GM21723 (cell line): ENCODE results near the gene CCNJ.

Experiments
- ATAC-seq: cut with Tn5 transposase; IDR thresholded peaks from one replicate; pipeline ENCODE4 v1.9.1; 2021; ENCODE audit warnings: mild to moderate bottlenecking, moderate library complexity; ENCODE audit not compliant: unreplicated experiment

The CCNJ gene

DNA sequence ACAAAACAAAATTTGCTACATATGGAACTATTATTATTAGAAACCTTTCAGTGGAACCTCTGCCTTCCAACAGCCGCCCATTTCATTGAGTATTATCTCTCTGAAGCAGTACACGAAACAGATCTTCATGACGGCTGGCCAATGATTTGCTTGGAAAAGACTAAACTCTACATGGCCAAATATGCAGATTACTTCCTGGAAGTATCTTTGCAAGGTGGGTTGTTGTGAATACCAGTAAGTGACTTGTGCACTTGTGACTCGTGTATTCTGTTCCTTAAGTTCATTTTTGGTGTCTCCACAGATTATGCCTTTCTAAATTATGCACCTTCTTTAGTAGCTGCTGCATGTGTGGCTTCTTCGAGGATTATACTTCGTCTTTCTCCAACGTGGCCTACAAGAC lies 13.4 kb downstream of the CCNJ start:
- no peak for ATAC-seq

DNA sequence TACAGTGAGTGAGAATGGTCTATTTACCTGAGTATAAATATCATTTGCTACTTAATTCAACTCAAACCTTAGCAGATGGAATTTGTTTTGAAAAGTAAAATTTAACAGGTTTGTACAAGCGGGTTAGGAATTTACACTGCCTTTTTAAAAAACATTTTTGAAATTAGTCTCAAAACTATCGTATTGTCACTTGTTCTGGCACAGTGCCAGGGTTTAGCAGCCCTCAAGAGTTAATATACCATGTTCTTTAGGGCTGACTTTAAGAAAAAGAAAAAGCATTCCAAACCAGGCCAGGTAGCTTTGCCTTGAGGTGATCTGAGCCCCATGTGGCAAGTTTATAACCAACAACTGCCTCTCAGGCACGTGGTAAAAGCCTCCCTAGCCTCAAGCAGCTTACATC lies 17.8 kb downstream of the CCNJ start:
- ATAC-seq, result no peak

DNA sequence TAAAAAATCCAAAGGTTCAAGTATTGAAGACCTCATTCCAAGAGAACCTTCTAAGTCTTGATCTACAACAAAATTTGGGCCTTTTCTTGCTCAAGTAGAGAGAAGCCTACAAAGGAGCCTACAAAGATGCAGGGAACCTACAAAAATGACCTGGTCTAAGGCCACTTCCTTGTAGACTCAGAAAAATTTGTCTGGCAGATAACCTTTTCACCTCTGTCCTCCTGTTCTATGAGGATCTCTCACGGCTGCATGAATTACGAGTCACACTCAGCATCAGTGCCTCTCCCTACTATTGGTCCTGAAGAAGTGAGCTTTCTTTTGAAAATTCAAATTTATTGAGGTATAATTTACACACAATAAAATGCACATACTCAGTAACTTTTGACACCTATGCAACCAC lies 29.3 kb downstream of the CCNJ start:
- ATAC-seq, result no peak

DNA sequence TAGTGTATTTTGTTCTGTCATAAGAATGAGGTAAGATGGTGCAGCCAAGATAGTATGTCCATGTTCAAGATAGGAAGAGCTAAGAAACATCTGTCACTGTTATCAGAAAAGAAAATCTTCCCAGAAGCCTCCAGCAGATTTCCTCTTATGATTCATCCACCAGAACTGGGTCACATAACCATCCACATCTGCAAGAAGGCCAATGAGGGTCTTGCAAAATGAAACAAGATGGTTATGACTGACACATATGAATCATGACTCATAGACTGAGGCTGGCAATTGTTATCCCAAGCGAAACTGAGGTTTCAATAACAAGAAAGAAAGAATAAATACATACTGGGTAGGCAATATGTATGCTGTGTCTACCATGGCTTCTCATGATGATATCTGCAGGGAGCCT lies 30.3 kb downstream of the CCNJ start:
- no peak for ATAC-seq

DNA sequence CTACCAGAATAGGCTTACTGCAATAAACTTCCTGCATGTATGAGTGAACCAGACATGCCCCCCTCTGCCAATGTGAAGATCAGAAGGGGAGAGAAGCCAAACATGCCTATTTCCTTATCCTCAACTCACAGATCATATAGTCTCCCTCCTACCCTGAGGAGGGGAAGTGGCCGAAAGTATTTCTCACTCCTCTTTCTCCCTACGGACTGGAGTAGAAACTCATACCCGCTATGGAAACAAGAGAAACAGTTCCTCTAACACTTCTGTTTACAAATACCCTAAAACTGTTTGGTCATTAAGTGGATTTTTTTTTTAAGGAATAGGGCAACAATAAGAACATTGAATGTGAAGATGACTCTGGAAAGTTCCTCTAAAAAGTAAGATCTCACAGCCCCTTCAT lies 31.4 kb downstream of the CCNJ start:
- ATAC-seq, result no peak

DNA sequence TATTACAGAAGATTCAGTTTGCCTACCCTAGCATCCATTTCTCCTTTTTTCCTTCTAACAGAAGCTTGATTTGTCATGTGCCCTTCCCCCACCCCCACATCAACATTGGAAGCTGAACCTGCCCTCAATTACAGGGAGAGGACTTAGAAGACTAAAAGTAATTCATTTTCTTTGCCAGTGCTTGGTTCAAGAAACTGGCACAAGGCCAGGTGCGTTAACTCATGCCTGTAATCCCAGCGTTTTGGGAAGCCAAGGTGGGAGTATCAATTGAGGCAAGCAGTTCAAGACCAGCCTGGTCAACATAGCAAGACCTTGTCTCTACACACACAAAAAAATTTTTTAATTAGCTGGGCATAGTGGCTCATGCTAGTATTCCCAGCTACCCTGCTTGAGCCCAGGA lies 32.6 kb downstream of the CCNJ start:
- no peak for ATAC-seq

DNA sequence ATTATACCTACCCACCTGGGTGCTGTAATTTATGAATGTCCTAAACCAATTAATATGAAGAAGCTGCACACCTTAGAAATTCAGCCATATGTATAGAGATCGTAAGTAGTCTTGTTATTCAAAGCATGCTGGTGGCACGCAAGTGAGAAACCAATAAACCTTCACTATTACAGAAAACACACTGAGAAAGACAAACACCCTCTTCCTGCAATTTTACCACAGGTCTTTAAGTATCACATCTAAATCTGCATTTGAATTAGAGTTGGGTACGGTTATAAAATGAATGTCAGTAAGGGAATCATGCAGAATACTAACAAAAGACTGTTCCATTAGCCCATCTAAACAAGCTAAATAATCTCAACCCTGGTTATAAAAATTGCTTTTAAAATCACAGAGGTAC lies 33.8 kb downstream of the CCNJ start:
- no peak for ATAC-seq

DNA sequence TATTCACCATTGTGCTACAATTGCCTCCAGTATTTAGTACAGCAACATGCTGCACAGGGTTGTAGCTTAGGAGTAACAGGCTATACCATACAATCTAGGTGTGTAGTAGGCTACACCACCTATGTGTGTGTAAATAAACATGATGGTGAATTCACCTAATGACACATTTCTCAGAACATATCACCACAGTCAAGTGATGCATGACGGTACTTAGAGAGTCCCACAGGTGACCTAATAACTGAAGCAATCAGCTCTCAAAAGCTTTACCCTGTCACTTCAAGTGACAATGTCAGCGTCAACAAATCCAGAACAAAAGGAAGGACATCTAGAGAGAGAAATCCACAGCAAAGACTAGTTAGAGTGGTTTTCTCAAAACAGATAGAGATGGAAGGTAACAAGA lies 38.8 kb downstream of the CCNJ start:
- ATAC-seq, result no peak

DNA sequence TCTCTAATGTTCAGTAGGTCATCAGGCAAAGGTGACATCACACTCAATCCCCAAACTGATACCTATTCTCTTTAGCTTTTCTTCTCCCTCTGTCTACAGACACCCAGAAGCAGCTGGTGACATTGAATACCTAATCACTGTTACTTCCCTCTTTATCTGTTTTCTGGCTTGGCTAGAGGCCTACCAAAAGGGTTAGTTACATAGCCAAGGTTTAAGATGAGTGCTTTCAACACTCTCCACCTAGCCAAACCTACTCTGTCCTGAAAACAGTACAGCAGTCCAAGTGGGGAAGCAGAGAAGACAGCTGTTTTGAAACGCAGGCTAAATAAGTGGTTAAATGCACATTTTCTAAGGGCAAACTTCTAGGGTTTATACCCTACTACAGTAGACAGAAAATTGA lies 39.4 kb downstream of the CCNJ start:
- ATAC-seq, result no peak

DNA sequence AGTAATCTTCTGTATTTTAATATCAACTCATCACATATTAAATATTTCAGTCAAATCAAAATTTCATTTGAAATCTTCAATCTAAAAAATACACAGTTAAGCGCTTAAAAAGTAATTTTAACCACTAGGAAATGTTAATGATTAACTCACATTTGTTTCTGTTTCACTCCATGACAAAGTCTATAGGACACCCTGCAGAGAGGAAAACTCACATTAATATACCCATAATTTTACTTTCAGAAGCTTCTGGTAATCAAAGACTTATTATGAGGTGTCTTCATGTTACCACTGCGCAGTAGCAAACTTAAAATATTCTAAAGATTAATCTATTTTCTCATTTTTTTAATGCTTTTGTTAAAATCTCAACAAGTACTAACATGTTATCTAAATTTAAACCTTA lies 45.7 kb downstream of the CCNJ start:
- ATAC-seq, result no peak

DNA sequence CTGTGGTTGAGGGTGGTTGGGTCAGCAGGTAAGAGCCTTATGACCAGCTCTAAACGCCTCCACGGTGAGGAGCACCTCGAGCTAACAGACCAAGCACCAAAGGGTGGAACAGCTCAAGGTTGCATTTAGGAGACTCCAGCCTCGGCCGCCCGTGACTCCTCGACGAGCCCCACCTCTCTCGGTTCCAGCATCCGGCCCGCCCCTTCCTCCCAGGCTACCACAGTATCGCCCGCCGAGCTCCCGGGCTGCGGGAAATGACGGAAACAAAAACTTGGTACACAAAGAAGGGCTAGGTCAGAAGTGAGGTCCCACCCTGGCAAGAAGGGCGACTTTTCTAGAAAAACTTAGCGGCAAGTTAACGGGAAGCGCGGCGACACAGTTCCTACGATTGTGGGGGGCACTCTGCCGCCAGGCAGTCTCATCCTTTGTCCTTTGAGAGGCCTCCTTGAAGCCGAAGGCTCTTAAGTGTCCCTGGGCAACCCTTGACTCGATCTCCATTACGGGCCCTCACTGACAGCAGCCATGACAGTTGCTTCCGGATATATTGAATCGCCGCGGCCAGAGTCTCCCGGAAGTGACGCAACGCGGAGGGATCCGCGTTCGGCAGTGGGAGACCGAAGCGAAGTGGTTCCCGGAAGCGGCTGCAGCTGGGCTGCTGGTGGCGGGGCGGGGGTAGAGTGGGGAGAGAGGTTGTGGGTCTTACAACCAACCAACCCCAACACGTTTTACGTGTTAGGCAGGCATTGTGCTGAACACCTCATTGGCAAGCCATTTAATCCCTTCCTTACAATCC lies 46.5 kb downstream of the CCNJ start:
- peak; percentile 89 for ATAC-seq

DNA sequence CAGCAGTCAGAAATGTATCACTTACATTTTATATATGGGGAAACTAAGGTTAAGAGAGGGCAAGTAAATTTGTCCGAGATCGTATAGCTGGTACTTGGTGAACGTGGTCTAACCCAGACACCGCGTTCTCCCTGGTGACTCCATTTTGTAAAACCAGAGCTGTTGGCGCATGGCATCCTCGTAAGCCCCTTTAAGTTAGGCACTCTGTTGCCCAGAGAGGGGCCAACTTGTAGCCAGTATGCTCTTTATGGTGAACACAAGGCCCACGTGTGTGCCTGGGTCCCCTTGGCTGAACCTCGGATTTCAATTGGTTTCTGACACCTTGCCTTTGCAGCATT lies 47.0 kb downstream of the CCNJ start:
- no peak for ATAC-seq

DNA sequence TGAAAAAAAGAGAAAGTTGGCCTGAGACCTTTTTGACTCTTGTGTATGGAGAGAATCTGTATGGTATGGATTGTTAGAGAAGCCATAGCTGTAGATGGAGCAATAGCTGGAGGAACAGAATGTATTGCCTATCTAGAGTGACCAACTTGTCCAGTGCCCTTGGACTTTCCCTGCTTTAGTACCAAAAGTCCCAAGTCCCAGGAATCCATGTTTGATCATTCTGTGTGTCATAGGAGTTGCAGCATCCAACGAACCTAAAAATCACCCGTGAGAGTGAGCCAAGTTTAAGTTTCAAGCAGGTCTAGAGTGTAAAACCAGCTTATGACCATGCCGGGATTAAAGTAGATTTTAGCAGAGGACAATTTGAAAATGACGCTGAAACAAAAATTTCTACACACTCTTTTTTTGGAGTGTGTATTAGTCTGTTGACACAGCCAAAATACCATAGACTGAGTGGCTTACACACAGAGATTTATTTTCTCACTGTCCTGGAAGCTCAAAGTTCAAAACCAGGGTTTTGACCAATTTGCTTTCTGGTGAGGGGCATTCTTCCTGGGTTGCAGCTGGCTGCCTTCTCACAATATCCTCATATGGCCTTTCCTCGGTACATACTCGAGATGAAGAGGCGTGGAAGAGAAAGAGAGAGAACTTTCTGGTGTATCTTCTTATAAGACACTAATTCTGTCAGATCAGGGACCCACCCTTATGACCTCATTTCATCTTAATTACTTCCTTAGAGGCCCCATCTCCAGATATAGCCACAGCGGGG lies 49.8 kb downstream of the CCNJ start:
- ATAC-seq, result no peak

DNA sequence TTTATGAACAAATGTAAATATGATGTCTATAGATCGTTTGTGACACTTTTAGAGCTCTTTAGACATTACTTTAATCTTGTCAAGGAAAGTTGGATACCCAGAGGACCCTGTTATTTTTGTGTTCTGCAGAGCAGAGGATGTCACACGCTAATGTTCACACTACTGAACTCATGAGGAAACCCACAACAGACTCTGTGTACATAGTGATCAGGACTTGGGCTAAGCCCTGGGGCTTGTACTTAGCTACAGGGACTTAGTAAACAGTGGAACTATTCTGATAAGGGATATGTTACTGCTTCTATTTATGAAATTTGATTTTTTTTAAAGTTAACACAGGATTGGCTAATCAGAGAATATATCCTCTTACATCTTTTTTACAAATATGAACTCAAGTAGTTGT lies 50.6 kb downstream of the CCNJ start:
- no peak for ATAC-seq

DNA sequence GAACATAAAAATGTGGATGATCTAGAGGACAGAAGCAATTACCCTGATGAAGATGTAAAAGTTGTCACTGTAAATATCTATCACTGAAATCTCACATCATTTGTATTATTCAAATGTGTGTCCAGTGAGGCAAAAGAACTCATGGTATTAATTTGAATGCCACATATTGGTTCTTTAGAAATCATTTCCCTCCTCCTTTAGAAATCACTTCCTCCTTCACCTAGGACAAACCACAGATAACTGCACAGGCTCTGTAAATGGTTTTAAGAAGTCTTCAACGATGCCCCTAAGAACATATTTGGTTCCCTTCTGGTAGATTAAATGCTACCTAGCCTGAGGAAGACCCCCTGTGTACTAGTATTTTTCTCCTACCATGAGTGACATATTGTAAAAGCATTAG lies 53.6 kb downstream of the CCNJ start:
- ATAC-seq, result no peak

DNA sequence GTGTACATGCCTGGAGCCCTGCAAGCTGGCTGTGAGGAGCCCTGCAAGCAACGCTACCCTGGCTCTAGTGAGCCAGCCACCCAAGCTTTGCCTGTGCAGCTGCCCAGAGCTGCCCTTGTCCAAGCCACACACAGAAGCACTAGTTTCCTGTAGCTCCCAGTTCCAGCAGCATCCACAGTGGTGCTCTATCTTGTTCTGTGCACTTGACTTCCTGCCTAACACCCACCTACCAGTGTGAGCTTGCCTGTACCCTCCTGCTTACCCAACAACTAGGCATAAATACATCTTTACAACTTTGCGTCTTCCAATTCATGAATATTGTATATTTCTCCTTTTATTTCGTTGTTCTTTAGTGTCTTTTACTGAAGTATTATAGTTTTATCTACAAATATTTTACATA lies 54.5 kb downstream of the CCNJ start:
- ATAC-seq, result no peak

DNA sequence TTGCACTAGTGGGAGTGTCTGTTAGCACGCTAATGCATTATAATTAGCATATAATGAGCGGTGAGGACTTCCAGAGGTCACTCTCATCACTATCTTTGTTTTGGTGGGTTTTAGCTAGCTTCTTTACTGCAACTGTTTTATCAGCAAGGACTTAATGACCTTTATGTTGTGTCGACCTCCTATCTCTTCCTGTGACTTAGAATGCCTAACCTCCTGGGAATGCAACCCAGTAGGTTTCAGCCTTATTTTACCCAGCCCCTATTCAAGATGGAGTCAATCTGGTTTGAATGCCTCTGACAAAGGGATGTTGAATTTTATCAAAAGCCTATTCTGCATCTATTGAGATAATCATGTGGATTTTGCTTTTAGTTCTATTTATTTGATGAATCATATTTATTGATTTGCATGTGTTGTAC lies 64.2 kb downstream of the CCNJ start:
- ATAC-seq, result no peak
